T-cell (primary cell): Measurements from ENCODE around the gene PPIF. TPM values are rescaled to one million over a fixed set of nuclear protein-coding genes. Genes with fewer than 3 reads are reported as not detected.

Source experiments
- ATAC-seq, 4 experiments: fragments of 200-7000 bp in 3 of 4; fragments of 150-1000 bp in 1 of 4; cut with Tn5 transposase; replicated peaks in 1 of 4; 1 replicate in 3 of 4; 2 replicates in 1 of 4; pipeline ENCODE4 v1.10.0; 2021; ENCODE audit warnings: moderate library complexity in 3 of 4, mild to moderate bottlenecking in 2 of 4, moderate number of reproducible peaks in 1 of 4
- CTCF ChIA-PET, 2 donors: fragments of 300-600 bp; sonication (Branson Sonifier 250); formaldehyde crosslinking; loops; one replicate each; lab custom pipeline; 2022; ENCODE audit warnings: antibody characterized with exemption in 2 of 2; lab: Charles Lee
- POLR2A ChIA-PET, 2 donors: fragments of 300-600 bp; sonication (Branson Sonifier 250); formaldehyde crosslinking; loops; one replicate each; lab custom pipeline; 2022; ENCODE audit warnings: antibody characterized with exemption in 2 of 2; lab: Charles Lee
- DNase-seq, 35 experiments: peaks; one replicate each; pipeline versions ENCODE4 v3.0.0 to v3.0.0-alpha.2; 2013 to 2023
- H3K27ac ChIP-seq: one replicate; pipeline ENCODE4 v1.5.1; 2013; ENCODE audit warnings: low read length
- H3K27me3 ChIP-seq, 2 experiments: replicated peaks in 1 of 2; 1 replicate in 1 of 2; 2 replicates in 1 of 2; pipeline versions ENCODE4 v1.6.1 to v1.7.0; 2013; ENCODE audit warnings: low read length in 1 of 2, mixed read lengths in 1 of 2; ENCODE audit not compliant: control insufficient read depth in 2 of 2, insufficient read depth in 2 of 2; ENCODE audit errors: extremely low read depth in 1 of 2
- H3K36me3 ChIP-seq, 2 donors: 1 replicate in 1 of 2; 2 replicates in 1 of 2; pipeline versions ENCODE4 v1.6.1 to v1.7.0; 2013; ENCODE audit warnings: low read length in 1 of 2; ENCODE audit not compliant: control insufficient read depth in 2 of 2, insufficient read depth in 1 of 2; ENCODE audit errors: extremely low read depth in 1 of 2
- H3K4me1 ChIP-seq, 2 experiments: 1 replicate in 1 of 2; 2 replicates in 1 of 2; pipeline versions ENCODE4 v1.6.1 to v1.7.0; 2013; ENCODE audit warnings: low read length in 2 of 2, mixed read lengths in 1 of 2; ENCODE audit not compliant: insufficient read depth in 2 of 2, control insufficient read depth in 1 of 2; ENCODE audit errors: extremely low read depth in 1 of 2
- H3K4me3 ChIP-seq, 2 donors: 1 replicate in 1 of 2; 2 replicates in 1 of 2; pipeline versions ENCODE4 v1.5.1 to v1.7.0; 2013; ENCODE audit warnings: mild to moderate bottlenecking in 2 of 2, low read length in 1 of 2, moderate library complexity in 1 of 2; ENCODE audit not compliant: control insufficient read depth in 1 of 2; ENCODE audit errors: extremely low read depth in 1 of 2
- H3K9me3 ChIP-seq: 2 replicates; pipeline ENCODE4 v1.7.0; 2013
- H3K27ac Mint-ChIP-seq, 2 donors: one replicate each; pipeline ENCODE4 v1.8.0; 2020 to 2021; ENCODE audit warnings: mild to moderate bottlenecking in 2 of 2, mixed read lengths in 2 of 2
- H3K27me3 Mint-ChIP-seq, 2 donors: one replicate each; pipeline ENCODE4 v1.8.0; 2021 to 2022; ENCODE audit warnings: mixed read lengths in 2 of 2
- H3K36me3 Mint-ChIP-seq: one replicate; pipeline ENCODE4 v1.8.0; 2021; ENCODE audit warnings: mixed read lengths
- H3K4me1 Mint-ChIP-seq, 3 donors: one replicate each; pipeline ENCODE4 v1.8.0; 2020 to 2022; ENCODE audit warnings: mixed read lengths in 3 of 3, mild to moderate bottlenecking in 1 of 3
- H3K4me3 Mint-ChIP-seq, 3 donors: one replicate each; pipeline ENCODE4 v1.8.0; 2020 to 2022; ENCODE audit warnings: mild to moderate bottlenecking in 3 of 3, mixed read lengths in 3 of 3, moderate library complexity in 3 of 3
- H3K9me3 Mint-ChIP-seq, 3 donors: one replicate each; pipeline ENCODE4 v1.8.0; 2020 to 2022; ENCODE audit warnings: mixed read lengths in 3 of 3
- WGBS: methylation state at CpG from one replicate; pipeline ENCODE4 v1.1.5; 2013; ENCODE audit warnings: missing lambda C conversion rate; ENCODE audit not compliant: insufficient coverage; 5-methylcytosine and 5-hydroxymethylcytosine counted together
- total RNA-seq, 35 experiments: library from RNA in 6 of 35; stranded (reverse) in 6 of 35; fragments of 120-200 nt in 1 of 35; gene quantifications; one replicate each; pipeline versions ENCODE4 v1.2.1 to v1.2.4 and lab custom pipeline; 2013 to 2026

Gene PPIF
- total RNA-seq, 5 donors from 2014 or later (not counting 1 experiment from before 2014, with no cell fraction given), result 25.6 to 36.2 (median 31.3) TPM

- no peak for DNase-seq
- no peaks in the 10 kb centered on the region for H3K9me3 Mint-ChIP-seq
- POLR2A ChIA-PET, result no interaction called here
Measured at GRCh38 chr10:79313320-79313719, 33.9 kb upstream of the PPIF start.

GRCh38 chr10:79313911-79314439 is 33.3 kb upstream of the PPIF start:
- Mint-ChIP-seq H3K9me3 (peaks cover 0 to 5% (median 4%) of the 10 kb centered on the region in 3 donors), H3K4me1 (peaks cover 31 to 37% (median 31%) of the 10 kb centered on the region in 3 donors), H3K4me3 (no peak overlapping the region), H3K36me3 (peaks cover 19% of the 10 kb centered on the region), H3K27me3 (no peaks in the 10 kb centered on the region), H3K27ac (no peak overlapping the region)
- DNase-seq, result no peak
- Histone ChIP-seq H3K4me3 (no peak overlapping the region), H3K36me3 (peaks cover 7 to 11% of the 10 kb centered on the region in 2 donors), H3K9me3 (no peaks in the 10 kb centered on the region), H3K27ac (no peak overlapping the region), H3K27me3 (no peaks in the 10 kb centered on the region), H3K4me1 (peaks cover 12 to 31% of the 10 kb centered on the region in 2 experiments)
- ChIA-PET CTCF (no interaction called here), POLR2A (no interaction called here)
- WGBS, result 96% methylated on average over 11 of the region's 11 CpGs
- no peak for ATAC-seq

More at GRCh38 chr10:79313320-79313719, 33.9 kb upstream of the PPIF start:
- Histone ChIP-seq H3K36me3 (peaks cover 8 to 11% of the 10 kb centered on the region in 2 donors), H3K4me1 (peaks cover 12 to 24% of the 10 kb centered on the region in 2 experiments), H3K4me3 (no peak overlapping the region), H3K27me3 (no peaks in the 10 kb centered on the region), H3K27ac (no peak overlapping the region), H3K9me3 (no peaks in the 10 kb centered on the region)
- H3K4me1 Mint-ChIP-seq, result peaks cover 24 to 30% (median 25%) of the 10 kb centered on the region in 3 donors
- 100% methylated on average over 1 of the region's 8 CpGs for WGBS
- H3K4me3 Mint-ChIP-seq, result no peak overlapping the region
- no peak for ATAC-seq
- CTCF ChIA-PET, result no interaction called here
- H3K36me3 Mint-ChIP-seq, result peaks cover 25% of the 10 kb centered on the region
- H3K27me3 Mint-ChIP-seq, result no peaks in the 10 kb centered on the region
- no peak overlapping the region for H3K27ac Mint-ChIP-seq

- Mint-ChIP-seq H3K27me3 (no peaks in the 10 kb centered on the region), H3K4me1 (peaks cover 37 to 47% (median 41%) of the 10 kb centered on the region in 3 donors), H3K4me3 (no peak overlapping the region), H3K9me3 (peaks cover 0 to 7% (median 5%) of the 10 kb centered on the region in 3 donors), H3K27ac (no peak overlapping the region), H3K36me3 (peaks cover 14% of the 10 kb centered on the region)
- no peaks in the 10 kb centered on the region for H3K9me3 ChIP-seq
- H3K36me3 ChIP-seq, result peaks cover 0 to 7% of the 10 kb centered on the region in 2 donors
- H3K4me1 ChIP-seq, result peaks cover 12 to 41% of the 10 kb centered on the region in 2 experiments
- WGBS, result 96% methylated on average over 25 of the region's 25 CpGs
- ChIA-PET CTCF (interaction anchor here (0.5 to 1.5 kb wide), 2 partner anchors 19 to 1603 kb away, joined by 3 to 4 read pairs; no protein-coding TSS in a partner anchor), POLR2A (interaction anchor here in 1 of 2 donors (0.6 kb wide), 1 partner anchor 67 kb away, joined by 3 read pairs; no protein-coding TSS in a partner anchor)
- H3K27ac ChIP-seq, result no peak overlapping the region
- DNase-seq (no peak), ATAC-seq (no peak)
- H3K27me3 ChIP-seq, result no peaks in the 10 kb centered on the region
- H3K4me3 ChIP-seq, result no peak overlapping the region
Measured at GRCh38 chr10:79314761-79315601, 32.3 kb upstream of the PPIF start.

- H3K27ac Mint-ChIP-seq, result peak overlapping the region; percentile 4 to 23
- ATAC-seq (no peak), DNase-seq (no peak)
- H3K4me1 Mint-ChIP-seq, result peaks cover 42 to 53% (median 47%) of the 10 kb centered on the region in 3 donors
- peaks cover 12 to 47% of the 10 kb centered on the region in 2 experiments for H3K4me1 ChIP-seq
- H3K4me3 ChIP-seq, result no peak overlapping the region
- CTCF ChIA-PET, result interaction anchor here (0.5 to 1.5 kb wide), 3 partner anchors 19 to 1604 kb away, joined by 3 to 4 read pairs (median 4); no protein-coding TSS in a partner anchor
- peaks cover 0 to 7% (median 5%) of the 10 kb centered on the region in 3 donors for H3K9me3 Mint-ChIP-seq
- H3K27me3 ChIP-seq, result no peaks in the 10 kb centered on the region
- 100% methylated on average over 1 of the region's 11 CpGs for WGBS
- H3K27me3 Mint-ChIP-seq, result no peaks in the 10 kb centered on the region
- no peaks in the 10 kb centered on the region for H3K9me3 ChIP-seq
- no peak overlapping the region for H3K4me3 Mint-ChIP-seq
- H3K36me3 Mint-ChIP-seq, result peaks cover 14% of the 10 kb centered on the region
- POLR2A ChIA-PET, result interaction anchor here in 1 of 2 donors (0.6 kb wide), 1 partner anchor 67 kb away, joined by 3 read pairs; no protein-coding TSS in a partner anchor
- peaks cover 0 to 5% of the 10 kb centered on the region in 2 donors for H3K36me3 ChIP-seq
- no peak overlapping the region for H3K27ac ChIP-seq
Measured at GRCh38 chr10:79315602-79315920, 31.7 kb upstream of the PPIF start.

GRCh38 chr10:79316671-79317431 is 30.4 kb upstream of the PPIF start:
- 31% methylated on average over 12 of the region's 13 CpGs for WGBS

More at GRCh38 chr10:79316671-79317431, 30.4 kb upstream of the PPIF start:
- peaks cover 48 to 66% (median 60%) of the 10 kb centered on the region in 3 donors for H3K4me1 Mint-ChIP-seq
- POLR2A ChIA-PET, result no interaction called here
- no peaks in the 10 kb centered on the region for H3K27me3 Mint-ChIP-seq
- Histone ChIP-seq H3K4me1 (peaks cover 20 to 60% of the 10 kb centered on the region in 2 experiments), H3K36me3 (peaks cover 0 to 5% of the 10 kb centered on the region in 2 donors), H3K4me3 (peak overlapping the region in 1 of 2 donors; percentile 9), H3K27me3 (no peaks in the 10 kb centered on the region), H3K27ac (no peak overlapping the region), H3K9me3 (no peaks in the 10 kb centered on the region)
- H3K36me3 Mint-ChIP-seq, result peaks cover 11% of the 10 kb centered on the region
- H3K9me3 Mint-ChIP-seq, result peaks cover 0 to 7% (median 5%) of the 10 kb centered on the region in 3 donors
- DNase-seq (peak in 1 of 35 experiments; percentile 39), ATAC-seq (peak; percentile 17 to 42 (median 34))
- CTCF ChIA-PET, result interaction anchor here in 1 of 2 donors (0.5 to 1.6 kb wide), 3 partner anchors 15 to 29 kb away, joined by 3 read pairs; no protein-coding TSS in a partner anchor
- H3K27ac Mint-ChIP-seq, result peak overlapping the region; percentile 45 to 79
- peak overlapping the region; percentile 43 to 66 (median 44) for H3K4me3 Mint-ChIP-seq
